Fibroblast of skin of left quadriceps (primary cell): ENCODE results near the gene KCTD18.

ENCODE experiments used
- DNase-seq, 2 experiments: peaks; one replicate each; pipeline ENCODE4 v3.0.0-alpha.2; 2013; ENCODE audit warnings: low read depth in 2 of 2

The KCTD18 gene

GRCh38 chr2:200455958-200456421 is 53.9 kb downstream of the KCTD18 start:
- no peak for DNase-seq

GRCh38 chr2:200454927-200455801 is 54.7 kb downstream of the KCTD18 start:
- no peak for DNase-seq

GRCh38 chr2:200453853-200454534 is 55.9 kb downstream of the KCTD18 start:
- DNase-seq, result no peak

GRCh38 chr2:200453142-200453852 is 56.6 kb downstream of the KCTD18 start:
- DNase-seq, result no peak

GRCh38 chr2:200452377-200452776 is 57.5 kb downstream of the KCTD18 start:
- DNase-seq, result no peak

GRCh38 chr2:200451511-200451910 is 58.4 kb downstream of the KCTD18 start:
- no peak for DNase-seq

GRCh38 chr2:200450288-200450687 is 59.6 kb downstream of the KCTD18 start:
- DNase-seq, result no peak

GRCh38 chr2:200449149-200449548 is 60.7 kb downstream of the KCTD18 start:
- DNase-seq, result no peak

GRCh38 chr2:200448455-200448854 is 61.4 kb downstream of the KCTD18 start:
- DNase-seq, result no peak

GRCh38 chr2:200447139-200447855 is 62.6 kb downstream of the KCTD18 start:
- no peak for DNase-seq

GRCh38 chr2:200446612-200447011 is 63.3 kb downstream of the KCTD18 start:
- DNase-seq, result no peak

- no peak for DNase-seq
Observed at GRCh38 chr2:200445284-200445683, 64.6 kb downstream of the KCTD18 start.

GRCh38 chr2:200444530-200444929 is 65.3 kb downstream of the KCTD18 start:
- DNase-seq, result no peak

GRCh38 chr2:200443916-200444315 is 66.0 kb downstream of the KCTD18 start:
- peak; percentile 43 to 44 for DNase-seq

GRCh38 chr2:200443376-200443775 is 66.5 kb downstream of the KCTD18 start:
- no peak for DNase-seq

GRCh38 chr2:200442471-200442870 is 67.4 kb downstream of the KCTD18 start:
- DNase-seq, result peak; percentile 74 to 76

GRCh38 chr2:200439981-200440380 is 69.9 kb downstream of the KCTD18 start:
- no peak for DNase-seq
